Right renal pelvis (tissue), 4 donors: ENCODE results near the gene FNDC3B. TPM values are rescaled to one million over a fixed set of nuclear protein-coding genes. Genes with fewer than 3 reads are reported as not detected.

Experiments
- DNase-seq, 4 donors: peaks; one replicate each; pipeline ENCODE4 v3.0.0-alpha.2; 2013; ENCODE audit warnings: low read depth in 4 of 4, low spot score in 3 of 4, missing footprints in 1 of 4
- polyA plus RNA-seq, 4 donors: library from polyadenylated mRNA; unstranded; fragments of 120-200 nt; gene quantifications; one replicate each; pipeline ENCODE4 v1.2.1, GENCODE V29; 2013; ENCODE audit not compliant: insufficient read length in 4 of 4

The FNDC3B gene
- polyA plus RNA-seq, 4 donors, result 58.5 to 72.9 (median 68.9) TPM

DNA sequence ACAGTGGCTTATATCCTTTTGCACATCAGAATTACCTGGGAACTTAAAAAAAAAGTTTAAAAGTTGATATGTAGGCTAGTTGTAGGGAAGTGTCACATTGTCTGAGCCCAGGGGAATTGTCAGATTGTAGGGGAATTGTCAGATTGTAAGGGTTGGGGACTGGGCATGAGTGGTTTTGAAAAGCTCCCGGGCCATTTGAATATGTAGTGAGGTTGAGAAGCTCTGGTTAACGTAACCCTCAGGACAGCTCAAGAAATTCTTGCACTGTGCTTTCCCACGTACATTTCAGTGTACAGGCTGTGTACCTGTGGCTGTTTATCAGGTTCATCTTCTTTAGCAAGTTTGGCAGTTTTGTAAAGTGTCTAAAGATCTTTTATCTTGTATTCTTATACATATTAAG, 107.0 kb downstream of the FNDC3B start:
- DNase-seq, result no peak

DNA sequence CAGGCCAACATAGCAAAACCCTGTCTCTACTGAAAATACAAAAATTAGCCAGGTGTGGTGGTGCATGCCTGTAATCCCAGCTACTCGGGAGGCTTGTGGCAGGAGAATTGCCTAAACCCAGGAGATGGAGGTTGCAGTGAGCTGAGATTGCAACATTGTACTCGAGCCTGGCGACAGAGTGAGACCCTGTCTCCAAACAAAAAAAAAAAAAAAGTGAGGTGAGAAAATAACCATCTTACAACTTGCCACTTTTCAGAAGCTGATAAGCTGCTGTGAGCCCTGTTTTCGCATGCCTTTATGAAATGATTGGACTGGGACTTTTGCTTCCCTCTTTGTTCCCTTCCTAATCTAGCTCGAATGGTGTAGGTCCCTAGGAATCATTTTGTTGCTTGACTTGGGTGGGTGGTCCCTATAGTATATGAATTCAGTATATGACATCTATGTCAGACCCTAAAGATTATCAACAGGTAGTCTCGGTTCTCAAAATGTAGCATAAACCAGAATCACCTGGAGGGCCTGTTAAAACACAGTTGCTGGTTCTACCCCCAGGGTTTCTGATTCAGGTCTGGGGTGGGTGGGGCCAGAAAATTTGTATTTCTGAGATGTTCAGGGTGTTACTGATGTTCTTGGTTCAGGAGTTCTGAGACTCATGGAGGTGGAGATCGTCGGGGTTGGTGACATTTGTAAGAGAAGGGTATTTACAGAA, 107.9 kb downstream of the FNDC3B start:
- DNase-seq, result no peak

GRCh38 chr3:172148241-172148640, 108.9 kb downstream of the FNDC3B start:
- DNase-seq, result no peak

GRCh38 chr3:172148702-172149565, 109.6 kb downstream of the FNDC3B start:
- DNase-seq, result no peak

DNA sequence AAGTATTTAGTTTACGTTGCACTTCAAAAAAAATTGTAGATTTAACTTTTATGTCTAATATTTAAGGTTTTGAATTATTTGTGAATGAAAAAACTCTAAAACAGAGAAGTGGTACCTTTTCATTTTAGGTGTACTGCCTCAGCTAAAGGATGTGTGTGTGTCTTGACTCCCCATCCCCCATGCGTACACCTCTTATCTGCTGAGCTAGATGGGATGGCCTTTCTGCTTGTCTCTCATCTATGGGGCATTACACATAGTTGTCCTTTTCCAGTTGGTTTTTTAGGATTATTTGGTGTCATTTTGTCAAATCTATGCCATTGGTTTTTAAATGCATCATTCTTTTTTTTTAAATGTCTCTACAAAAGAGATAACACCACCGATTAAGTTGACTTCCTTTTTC, 110.9 kb downstream of the FNDC3B start:
- no peak for DNase-seq

DNA sequence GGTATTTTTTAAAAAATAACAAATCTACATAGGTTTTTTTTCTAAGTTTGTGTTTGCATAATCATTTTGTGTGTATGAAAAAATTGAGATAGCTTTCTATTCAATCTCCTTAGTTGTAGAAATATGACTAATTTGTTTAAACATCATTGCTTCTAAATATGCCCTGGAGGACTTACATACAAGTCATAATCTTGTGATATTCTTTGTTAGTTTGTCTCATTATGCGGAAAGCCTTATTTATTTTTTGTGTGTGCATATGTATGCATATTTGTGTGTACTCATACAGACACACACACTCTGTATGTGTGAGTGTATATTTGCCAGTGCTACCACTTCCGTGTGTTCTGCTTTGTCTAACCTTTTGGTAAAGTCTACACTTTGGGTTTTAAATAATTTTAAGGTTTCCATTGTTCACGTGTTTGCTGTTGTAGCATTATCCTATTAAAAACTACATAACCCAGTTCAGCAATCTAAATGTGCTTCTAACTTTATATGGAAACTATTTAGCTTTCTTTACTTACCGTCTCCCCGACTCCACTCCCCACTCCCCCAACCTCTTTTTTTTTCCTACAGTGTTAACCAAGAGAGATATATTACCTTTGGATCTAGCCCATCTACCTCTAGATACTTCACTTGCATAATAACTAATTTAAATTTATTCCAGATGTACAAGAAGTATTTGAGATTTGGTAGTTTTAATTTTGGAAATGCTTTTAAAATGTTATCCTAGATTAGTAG, 111.7 kb downstream of the FNDC3B start:
- no peak for DNase-seq

DNA sequence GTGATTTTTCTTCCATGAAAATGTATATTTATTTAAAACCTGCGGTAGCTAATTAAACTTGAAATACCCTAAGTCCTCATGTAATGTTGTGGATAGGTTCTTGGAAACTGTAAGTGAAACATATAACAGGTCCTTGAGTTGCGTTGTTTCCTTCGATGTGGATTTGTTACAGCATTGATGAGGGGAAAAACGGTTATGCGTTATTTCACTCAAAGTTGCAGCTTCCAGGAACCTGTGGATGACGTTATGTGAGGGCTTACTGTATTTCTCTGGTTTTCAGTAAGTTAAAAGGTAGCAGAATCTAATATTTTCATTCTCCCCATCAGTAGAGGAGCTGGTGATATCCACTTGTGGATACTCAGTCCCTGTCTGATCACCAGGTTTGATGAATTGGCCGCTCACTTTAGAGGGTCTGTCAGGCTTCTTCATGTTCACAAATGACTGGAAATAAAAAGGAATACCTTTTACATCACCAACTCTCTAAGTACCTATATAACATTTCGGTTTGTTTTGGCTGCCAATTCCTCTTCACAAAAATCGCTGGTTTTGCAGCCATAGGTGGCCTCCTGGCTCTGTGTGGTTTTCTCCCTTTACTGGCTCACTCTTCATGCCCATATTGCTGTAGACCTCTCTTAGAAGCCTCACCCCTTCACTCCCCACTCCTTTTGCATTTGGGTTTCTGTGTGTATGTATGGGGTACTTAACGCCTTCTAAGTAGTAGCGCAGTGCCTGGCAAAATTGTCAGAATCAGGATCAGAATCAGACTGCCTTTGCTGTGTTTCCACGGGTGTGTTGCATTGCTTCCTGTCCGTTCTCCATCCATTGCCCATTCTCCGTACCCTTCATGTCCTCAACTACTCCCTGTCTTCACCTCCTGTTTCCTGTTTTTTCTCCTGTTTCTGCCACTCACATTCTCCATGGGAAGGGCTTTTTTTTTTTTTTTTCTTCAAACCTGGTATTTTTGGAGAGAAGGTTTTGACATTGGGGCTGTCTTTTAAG, 112.6 kb downstream of the FNDC3B start:
- no peak for DNase-seq

GRCh38 chr3:172152874-172153273, 113.5 kb downstream of the FNDC3B start:
- DNase-seq, result no peak

DNA sequence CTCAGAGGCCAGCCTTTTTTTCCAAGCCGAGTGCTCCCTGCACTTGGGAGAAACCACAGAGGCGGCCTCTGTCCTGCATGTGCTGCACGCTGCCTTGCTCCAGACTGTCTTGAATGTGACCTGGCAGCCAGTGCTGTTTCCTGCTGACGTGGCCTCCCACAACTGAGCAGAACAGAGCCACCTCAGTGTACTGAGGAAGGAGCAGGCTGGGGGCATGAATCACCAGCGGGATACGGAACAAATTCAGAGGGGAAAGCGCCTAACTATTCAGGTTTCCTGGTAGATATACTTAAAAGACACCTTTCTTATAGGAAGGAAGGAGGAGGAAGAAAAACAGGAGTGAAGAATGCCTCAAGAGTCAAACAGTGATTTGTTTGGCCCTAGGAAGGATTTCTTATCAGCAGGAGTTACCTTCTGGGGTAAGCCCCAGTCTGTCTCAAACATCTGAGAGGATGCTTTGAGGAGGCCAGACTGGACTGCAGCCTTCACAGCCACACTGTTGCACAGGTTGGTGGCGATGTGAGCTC, 114.0 kb downstream of the FNDC3B start:
- peak in 2 of 4 donors; percentile 55 to 67 for DNase-seq

DNA sequence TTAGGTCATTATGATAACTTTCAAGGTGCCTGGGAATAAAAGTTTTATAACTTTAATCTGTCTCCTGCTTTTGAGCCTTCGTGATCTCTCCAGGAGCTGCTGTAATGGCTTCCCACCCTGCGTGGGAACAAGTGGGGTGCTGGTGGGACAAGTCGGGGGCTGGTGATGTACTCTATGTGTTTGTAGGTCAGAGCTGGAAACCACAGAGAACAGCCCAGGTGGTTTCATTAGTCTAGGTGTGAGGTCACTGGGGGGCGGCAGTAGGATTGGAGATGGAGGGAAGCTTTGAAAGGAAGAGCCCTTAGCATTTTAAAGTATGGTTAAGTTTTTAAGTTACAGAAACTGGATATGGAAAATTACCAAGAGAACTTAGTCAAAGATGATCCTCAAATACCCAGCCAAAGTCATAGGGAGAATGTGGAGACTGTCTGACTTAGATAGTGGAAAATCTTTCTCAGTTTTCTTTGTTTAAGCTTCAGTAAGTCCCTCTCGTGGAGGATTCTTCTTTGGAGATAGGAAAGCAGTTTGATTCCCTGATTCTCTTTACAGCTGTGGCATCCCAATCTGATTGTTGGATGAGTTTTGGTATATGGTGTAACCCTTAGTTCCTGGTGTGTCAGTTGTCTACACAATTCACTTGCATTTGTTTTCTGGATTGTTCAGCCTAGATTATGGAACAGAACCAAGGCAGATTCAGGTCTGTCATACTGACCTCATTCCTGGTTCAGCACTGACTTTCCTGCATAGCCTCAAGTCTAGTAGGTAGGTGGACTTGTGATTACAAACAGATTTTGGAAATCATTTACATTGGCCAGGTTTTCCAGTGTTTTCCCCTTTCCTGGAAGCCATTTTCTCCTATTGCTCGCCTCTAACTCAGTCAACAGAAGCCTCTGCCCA, 115.6 kb downstream of the FNDC3B start:
- DNase-seq, result no peak

DNA sequence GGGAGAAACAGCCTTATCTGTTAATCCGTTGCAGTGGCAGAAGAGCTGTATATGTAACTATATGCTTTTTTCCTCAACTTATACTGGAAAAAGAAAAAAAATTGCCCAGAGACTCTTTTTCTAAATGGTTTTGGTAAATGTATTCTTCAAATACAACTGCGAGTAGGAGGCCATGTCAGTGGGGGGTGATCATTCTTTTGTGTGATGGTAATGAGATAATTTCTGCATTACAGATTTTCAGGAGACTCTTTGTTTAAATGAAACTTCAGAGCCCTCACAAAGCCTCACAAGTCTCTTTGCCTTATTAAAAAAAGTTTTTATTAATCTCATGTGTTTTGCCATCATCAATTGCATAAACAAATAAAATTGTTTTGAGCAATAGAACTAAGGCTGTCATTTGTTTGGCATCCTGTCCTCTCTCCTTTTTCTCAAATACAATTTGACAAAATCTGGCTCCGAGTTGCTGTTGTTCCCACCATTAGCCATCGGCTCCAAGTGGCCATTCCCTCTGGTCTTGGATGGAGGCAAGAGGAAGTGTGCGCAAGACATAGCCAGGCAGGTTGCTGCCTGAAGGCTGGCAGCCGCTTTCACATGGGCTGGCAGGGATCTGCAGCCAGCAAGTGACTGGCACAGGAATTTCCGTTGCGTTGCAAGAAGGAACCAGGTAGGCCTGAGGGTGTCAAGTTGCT, 116.7 kb downstream of the FNDC3B start:
- DNase-seq, result no peak

DNA sequence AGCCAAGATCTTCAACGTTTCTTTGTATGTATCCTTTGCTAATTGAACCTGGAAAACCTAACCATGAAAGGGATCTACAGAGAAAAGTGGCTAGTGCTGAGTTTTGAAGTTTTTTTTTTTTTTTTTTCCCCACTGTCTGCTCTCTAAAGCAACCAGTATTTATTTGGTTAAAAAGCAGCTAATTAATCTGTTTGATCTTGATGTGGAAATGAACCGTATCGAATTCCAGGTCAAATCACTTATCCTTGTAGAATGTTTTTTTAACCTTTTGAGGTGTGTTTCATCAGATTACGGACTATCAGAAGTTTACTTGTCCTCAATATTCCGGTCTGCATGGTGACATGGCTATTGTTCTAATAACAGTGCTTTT, 117.2 kb downstream of the FNDC3B start:
- DNase-seq, result no peak

DNA sequence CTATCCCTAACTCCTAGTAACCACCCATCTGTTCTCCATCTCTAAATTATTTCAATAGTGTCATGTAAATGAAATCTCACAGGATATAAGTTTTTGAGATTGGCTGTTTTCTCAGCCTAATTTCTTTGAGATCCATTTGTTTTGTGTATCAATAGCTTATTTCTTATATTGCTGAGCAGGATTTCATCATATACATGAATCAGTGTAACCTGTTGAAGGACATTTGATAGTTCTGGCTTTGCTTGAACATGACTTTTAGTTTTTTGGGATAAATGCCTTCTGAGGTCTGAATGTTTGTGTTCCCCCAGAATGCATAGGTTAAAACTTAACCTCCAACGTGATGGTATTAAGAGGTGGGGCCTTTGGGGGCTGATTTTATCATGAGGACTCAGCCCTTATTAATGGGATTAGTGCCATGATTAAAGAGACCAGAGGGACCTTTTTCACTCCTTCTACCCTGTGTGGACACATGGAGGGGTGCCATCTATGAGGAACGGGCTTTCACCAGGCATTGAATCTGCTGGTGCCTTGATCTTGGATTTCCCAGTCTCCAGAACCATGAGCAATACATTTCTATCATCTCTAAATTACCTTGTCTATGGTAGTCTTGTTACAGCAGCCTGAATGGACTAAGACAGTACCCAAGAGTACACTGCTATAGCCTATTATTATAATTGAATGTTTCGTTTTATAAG, 118.3 kb downstream of the FNDC3B start:
- DNase-seq, result no peak

DNA sequence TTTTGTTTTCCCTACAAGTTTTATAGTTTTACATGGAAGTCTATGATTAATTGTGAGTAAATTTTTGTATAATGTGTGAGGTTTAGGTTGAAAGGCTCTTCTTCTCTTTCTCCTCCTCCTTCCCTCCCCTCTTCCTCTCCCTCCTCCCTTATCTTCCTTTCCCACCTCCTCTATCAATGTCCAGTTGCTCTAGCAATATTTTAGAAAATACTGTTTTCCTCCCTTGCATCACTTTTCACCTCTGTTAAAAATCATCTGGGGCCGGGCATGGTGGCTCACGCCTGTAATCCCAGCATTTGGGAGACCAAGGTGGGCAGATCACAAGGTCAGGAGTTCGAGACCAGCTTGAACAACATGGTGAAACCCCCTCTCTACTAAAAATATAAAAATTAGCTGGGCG, 119.4 kb downstream of the FNDC3B start:
- no peak for DNase-seq

DNA sequence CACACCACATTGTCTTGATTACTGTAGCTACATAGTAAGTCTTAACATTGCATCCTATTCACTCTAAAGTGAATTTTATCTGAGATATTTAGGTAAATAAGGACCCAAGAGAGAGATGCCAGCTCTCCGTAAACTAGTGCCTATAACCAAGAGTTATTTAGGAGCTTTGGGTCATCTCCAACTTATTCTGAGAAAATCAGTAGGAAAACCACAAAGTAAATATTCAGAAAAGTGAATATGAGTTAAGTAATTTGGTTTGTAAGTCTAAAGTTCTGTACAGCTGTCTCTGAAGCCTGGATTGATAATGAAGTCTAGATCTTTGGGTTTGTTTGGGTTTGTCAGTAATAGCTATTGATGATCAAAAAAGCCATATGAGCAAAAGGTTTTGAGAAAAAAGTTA, 120.0 kb downstream of the FNDC3B start:
- DNase-seq, result no peak

DNA sequence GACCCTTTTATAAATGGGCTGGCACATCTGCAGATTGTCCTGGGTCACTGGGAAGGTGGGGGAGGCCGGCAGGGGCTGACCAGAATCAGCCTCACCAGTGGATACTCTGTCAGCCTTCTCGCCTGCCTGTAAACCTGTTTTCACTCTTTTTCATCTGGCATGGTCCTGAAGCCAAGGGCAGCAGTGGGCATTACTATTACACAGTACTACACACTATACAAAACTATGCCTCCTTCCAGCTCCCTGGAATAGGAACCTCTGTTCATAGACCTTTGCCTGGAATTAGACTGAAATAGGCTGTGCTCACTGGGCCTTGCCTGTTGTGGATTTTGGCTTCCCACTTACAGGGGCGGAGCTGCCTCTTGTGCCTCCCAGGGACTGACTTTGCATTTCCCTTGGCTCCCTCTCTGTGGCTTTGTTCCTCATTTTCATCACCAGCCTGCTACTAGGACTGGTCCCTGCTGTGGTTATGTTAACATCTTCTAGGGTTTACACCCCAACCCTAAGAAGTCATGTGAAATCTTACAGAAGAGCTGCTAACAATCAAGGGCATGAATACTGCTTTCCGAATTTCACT, 120.7 kb downstream of the FNDC3B start:
- DNase-seq, result no peak

DNA sequence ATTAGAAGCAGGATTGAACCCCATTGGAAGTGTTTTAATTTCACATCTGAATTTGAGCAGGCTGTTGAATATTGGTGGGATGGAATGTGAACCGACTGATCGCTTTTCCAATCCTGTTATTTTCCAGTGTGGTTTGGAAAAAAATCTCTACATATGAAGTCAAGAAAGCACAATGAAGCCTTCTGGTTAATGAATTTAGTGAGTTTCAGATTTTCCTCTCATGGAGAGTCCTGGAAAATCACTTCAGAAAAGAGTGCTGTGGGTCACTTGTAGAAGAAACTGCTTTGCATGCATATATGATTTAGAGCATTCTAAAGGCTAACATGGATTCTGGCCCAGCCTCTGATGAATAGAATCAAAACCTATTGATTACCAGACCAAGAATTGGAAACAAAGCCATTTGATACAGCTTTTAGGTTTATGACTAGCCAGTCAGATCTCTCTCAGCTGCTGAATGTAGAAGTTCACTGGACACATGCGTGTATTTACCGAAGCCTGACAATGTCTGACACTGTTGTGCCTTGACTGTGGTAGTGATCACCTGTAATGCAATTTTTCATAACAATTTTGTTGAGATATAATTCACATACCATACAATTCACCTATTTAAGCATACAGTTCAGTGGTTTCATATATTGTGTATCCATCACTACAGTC, 121.9 kb downstream of the FNDC3B start:
- no peak for DNase-seq
